ENCODE results near the gene ZNF282.
"Not testable (repeated sequence)": the region's sequence is repeated elsewhere in the genome, so short reads cannot be mapped to it uniquely, and the experiment has no call there.

ZNF282 gene

GRCh38 chr7:149255174-149255573, 59.8 kb downstream of the ZNF282 start:
- DNase-seq (ENCODE audit: low read depth in 3 of 3) = no peak

GRCh38 chr7:149256568-149256967, 61.2 kb downstream of the ZNF282 start:
- DNase-seq (ENCODE audit: low read depth in 3 of 3) = no peak

- no peak for DNase-seq (ENCODE audit: low read depth in 3 of 3)
Measured at GRCh38 chr7:149257146-149257545, 61.8 kb downstream of the ZNF282 start.

GRCh38 chr7:149261316-149261828, 66.0 kb downstream of the ZNF282 start:
- DNase-seq (ENCODE audit: low read depth in 3 of 3) = no peak

GRCh38 chr7:149261829-149262617, 66.7 kb downstream of the ZNF282 start, which contains the start of gene ZNF783:
ZNF783 (plus strand) TSS chr7:149262196; CDS start chr7:149262334, 138 bp downstream.
- peak; percentile 74 to 80 (median 78) for DNase-seq (ENCODE audit: low read depth in 3 of 3)

- DNase-seq (ENCODE audit: low read depth in 3 of 3) = no peak
Measured at GRCh38 chr7:149266451-149266850, 71.1 kb downstream of the ZNF282 start.

GRCh38 chr7:149267733-149268132, 72.4 kb downstream of the ZNF282 start:
- no peak for DNase-seq (ENCODE audit: low read depth in 3 of 3)

GRCh38 chr7:149274424-149274823, 79.1 kb downstream of the ZNF282 start:
- DNase-seq (ENCODE audit: low read depth in 3 of 3) = not testable (repeated sequence)

All from stimulated activated CD4-positive, alpha-beta T cell treated with anti-CD3 and anti-CD28 coated beads, TNF-alpha, amount 100 ng/mL, for 4 hours (primary cell).